ENCODE data around the gene CACNA1F. TPM values are rescaled to one million over a fixed set of nuclear protein-coding genes. Genes with fewer than 3 reads are reported as not detected.
"Not testable (repeated sequence)": the region's sequence is repeated elsewhere in the genome, so short reads cannot be mapped to it uniquely, and the experiment has no call there.

The CACNA1F gene
- total RNA-seq, 1 donor from 2014 or later, result 0.25 TPM

DNA sequence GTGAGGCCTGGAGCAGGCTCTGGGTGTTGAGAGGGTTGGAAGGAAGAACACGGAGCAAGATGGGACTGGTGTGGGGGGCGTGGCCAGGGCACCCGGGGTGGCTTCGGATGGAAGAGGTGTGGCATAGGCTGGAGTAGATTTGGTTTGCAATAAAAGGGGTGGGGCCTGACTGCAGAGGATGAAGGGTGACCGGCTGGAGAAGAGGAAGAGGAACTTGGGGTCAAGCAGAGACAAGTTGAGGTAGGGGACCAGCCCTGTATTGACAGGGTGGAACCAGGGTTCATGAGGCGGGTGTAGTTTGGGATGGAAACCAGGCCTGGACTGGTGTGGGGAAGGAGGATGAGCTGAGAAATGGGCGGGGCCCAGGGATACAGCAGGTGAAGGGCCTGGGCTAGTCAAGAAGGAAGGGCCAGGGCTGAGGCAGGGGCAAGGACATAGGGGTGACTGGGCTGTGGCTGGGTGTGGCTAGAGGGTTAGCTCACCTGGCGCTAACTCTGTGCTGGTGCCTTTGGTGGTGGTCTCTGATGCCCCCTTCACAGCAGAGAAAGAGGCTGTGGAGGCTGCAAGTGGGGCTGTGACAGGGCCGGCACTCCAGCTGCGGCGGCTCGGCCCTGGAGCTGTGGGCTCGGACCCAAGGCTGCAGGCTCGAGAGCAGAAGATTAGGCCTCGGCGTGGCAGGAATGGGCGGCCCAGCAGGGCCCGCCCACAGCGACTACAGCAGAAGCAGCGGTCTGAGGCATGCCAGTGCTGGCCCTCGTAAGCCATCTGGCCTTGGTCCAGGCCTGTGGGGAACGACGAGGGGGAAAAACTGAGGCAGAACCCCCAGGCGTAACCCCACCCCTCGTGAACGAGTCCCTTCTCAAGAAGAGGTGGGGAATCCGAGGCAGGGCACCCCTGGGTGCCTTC, 56.5 kb downstream of the CACNA1F start:
- Histone ChIP-seq H3K4me3 (no peak overlapping the region), H3K27me3 (no peaks in the 10 kb centered on the region), H3K27ac (peak overlapping the region; percentile 60), H3K4me1 (peaks cover 12% of the 10 kb centered on the region), H3K9me3 (no peaks in the 10 kb centered on the region), H3K36me3 (no peaks in the 10 kb centered on the region)
- TF ChIP-seq POLR2A (IDR thresholded peaks at IDR 0.05) (no peak), POLR2AphosphoS5 (IDR thresholded peaks at IDR 0.05; ENCODE audit: insufficient read depth in 1 of 2, low read depth in 1 of 2) (no peak)
- TF ChIP-seq, protein P1, sequence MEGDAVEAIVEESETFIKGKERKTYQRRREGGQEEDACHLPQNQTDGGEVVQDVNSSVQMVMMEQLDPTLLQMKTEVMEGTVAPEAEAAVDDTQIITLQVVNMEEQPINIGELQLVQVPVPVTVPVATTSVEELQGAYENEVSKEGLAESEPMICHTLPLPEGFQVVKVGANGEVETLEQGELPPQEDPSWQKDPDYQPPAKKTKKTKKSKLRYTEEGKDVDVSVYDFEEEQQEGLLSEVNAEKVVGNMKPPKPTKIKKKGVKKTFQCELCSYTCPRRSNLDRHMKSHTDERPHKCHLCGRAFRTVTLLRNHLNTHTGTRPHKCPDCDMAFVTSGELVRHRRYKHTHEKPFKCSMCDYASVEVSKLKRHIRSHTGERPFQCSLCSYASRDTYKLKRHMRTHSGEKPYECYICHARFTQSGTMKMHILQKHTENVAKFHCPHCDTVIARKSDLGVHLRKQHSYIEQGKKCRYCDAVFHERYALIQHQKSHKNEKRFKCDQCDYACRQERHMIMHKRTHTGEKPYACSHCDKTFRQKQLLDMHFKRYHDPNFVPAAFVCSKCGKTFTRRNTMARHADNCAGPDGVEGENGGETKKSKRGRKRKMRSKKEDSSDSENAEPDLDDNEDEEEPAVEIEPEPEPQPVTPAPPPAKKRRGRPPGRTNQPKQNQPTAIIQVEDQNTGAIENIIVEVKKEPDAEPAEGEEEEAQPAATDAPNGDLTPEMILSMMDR (IDR thresholded peaks at IDR 0.05), result no peak
- intact Hi-C loops (cut with DNase I), result loop anchor here (10.0 kb wide), 1 partner anchor 102 kb away; the partner anchor contains the start of genes PRAF2 and WDR45
- DNase-seq (ENCODE audit: extremely low spot score in 2 of 2), result no peak

DNA sequence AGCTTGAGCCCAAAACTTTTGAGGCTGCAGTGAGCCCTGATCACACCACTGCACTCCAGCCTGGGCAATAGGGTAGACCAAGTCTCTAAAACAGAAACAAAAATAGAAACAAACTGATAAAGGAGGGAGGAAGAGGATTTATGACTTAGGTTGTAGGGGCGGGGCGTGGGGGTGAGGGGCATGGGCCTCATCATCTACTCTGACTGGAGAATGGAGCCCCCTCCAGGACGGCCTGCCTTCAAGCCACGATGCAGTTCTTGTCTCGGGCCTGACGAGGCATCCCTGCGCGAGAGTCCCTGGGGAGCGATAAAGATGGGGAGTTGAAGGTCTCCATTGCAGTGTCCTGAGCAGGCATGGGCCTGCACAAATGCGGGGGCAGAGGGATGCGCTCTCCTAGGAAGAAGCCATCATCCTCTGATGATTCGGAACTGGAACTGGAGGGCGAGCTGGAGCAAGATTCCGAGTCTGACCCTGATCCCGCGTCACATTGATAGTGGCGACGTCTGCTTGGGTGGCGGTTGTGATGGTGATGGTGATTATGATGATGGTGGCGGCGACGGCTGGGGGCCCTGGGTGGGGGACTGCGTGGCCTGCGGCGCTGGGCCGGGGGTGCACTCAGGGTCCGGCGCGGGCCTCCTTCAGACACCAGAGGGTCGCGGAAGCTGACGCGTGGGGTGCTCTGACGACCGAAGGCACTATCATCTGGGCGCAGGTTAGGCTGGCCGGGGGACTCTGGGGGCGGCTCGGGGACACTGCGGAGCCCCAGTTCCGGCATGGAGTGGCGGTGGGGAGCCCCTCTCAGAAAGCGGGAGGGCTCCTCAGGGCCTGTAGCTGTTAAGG, 57.5 kb downstream of the CACNA1F start:
- intact Hi-C loops (cut with DNase I), result loop anchor here (10.0 kb wide), 1 partner anchor 101 kb away; the partner anchor contains the start of genes PRAF2 and WDR45

GRCh38 chrX:49174723-49175122, 58.4 kb downstream of the CACNA1F start:
- no peaks in the 10 kb centered on the region for H3K36me3 ChIP-seq
- no peak for DNase-seq (ENCODE audit: extremely low spot score in 2 of 2)
- intact Hi-C loops (cut with DNase I), result loop anchor here (10.0 kb wide), 1 partner anchor 100 kb away; the partner anchor contains the start of genes PRAF2 and WDR45
- no peaks in the 10 kb centered on the region for H3K9me3 ChIP-seq
- peaks cover 12% of the 10 kb centered on the region for H3K4me1 ChIP-seq
- TF ChIP-seq, protein P1 (IDR thresholded peaks at IDR 0.05), result no peak
- no peak for TF ChIP-seq POLR2AphosphoS5 (IDR thresholded peaks at IDR 0.05; ENCODE audit: insufficient read depth in 1 of 2, low read depth in 1 of 2)
- no peaks in the 10 kb centered on the region for H3K27me3 ChIP-seq
- H3K27ac ChIP-seq, result peak overlapping the region; percentile 90
- H3K4me3 ChIP-seq, result no peak overlapping the region

More for the DNA sequence above, 57.5 kb downstream of the CACNA1F start:
- Histone ChIP-seq H3K9me3 (no peaks in the 10 kb centered on the region), H3K27me3 (no peaks in the 10 kb centered on the region), H3K27ac (peak overlapping the region; percentile 60), H3K36me3 (no peaks in the 10 kb centered on the region), H3K4me1 (peaks cover 12% of the 10 kb centered on the region), H3K4me3 (no peak overlapping the region)
- TF ChIP-seq, protein P1 (IDR thresholded peaks at IDR 0.05), result no peak
- no peak for TF ChIP-seq POLR2A (IDR thresholded peaks at IDR 0.05)
- no peak for TF ChIP-seq POLR2AphosphoS5 (IDR thresholded peaks at IDR 0.05; ENCODE audit: insufficient read depth in 1 of 2, low read depth in 1 of 2)
- DNase-seq (ENCODE audit: extremely low spot score in 2 of 2), result no peak

GRCh38 chrX:49173544-49173943, 59.6 kb downstream of the CACNA1F start:
- peaks cover 12% of the 10 kb centered on the region for H3K4me1 ChIP-seq
- H3K4me3 ChIP-seq, result peak overlapping the region in 1 of 2 donors; percentile 73
- intact Hi-C loops (cut with DNase I), result loop anchor here (10.0 kb wide), 1 partner anchor 99 kb away; the partner anchor contains the start of genes PRAF2 and WDR45
- not testable (repeated sequence) for H3K36me3 ChIP-seq; H3K9me3 ChIP-seq; H3K27me3 ChIP-seq; DNase-seq (ENCODE audit: extremely low spot score in 2 of 2)
- peak overlapping the region; percentile 90 for H3K27ac ChIP-seq

- Histone ChIP-seq H3K27ac (peak overlapping the region; percentile 90), H3K27me3 (no peaks in the 10 kb centered on the region), H3K4me3 (peak overlapping the region; percentile 63 to 73), H3K9me3 (no peaks in the 10 kb centered on the region), H3K4me1 (peaks cover 12% of the 10 kb centered on the region), H3K36me3 (no peaks in the 10 kb centered on the region)
- DNase-seq (ENCODE audit: extremely low spot score in 2 of 2), result no peak
- intact Hi-C loops (cut with DNase I), result loop anchor here (10.0 kb wide), 1 partner anchor 98 kb away; the partner anchor contains the start of genes PRAF2 and WDR45
- TF ChIP-seq, protein P1 (IDR thresholded peaks at IDR 0.05), result no peak
- TF ChIP-seq POLR2A (IDR thresholded peaks at IDR 0.05), result no peak
- peak; percentile 31 to 43 for TF ChIP-seq POLR2AphosphoS5 (IDR thresholded peaks at IDR 0.05; ENCODE audit: insufficient read depth in 1 of 2, low read depth in 1 of 2)
These were observed 60.8 kb downstream of the CACNA1F start for GRCh38 chrX:49172280-49172780.
